Measurements from ENCODE around the gene DLGAP5.

Gene DLGAP5

DNA sequence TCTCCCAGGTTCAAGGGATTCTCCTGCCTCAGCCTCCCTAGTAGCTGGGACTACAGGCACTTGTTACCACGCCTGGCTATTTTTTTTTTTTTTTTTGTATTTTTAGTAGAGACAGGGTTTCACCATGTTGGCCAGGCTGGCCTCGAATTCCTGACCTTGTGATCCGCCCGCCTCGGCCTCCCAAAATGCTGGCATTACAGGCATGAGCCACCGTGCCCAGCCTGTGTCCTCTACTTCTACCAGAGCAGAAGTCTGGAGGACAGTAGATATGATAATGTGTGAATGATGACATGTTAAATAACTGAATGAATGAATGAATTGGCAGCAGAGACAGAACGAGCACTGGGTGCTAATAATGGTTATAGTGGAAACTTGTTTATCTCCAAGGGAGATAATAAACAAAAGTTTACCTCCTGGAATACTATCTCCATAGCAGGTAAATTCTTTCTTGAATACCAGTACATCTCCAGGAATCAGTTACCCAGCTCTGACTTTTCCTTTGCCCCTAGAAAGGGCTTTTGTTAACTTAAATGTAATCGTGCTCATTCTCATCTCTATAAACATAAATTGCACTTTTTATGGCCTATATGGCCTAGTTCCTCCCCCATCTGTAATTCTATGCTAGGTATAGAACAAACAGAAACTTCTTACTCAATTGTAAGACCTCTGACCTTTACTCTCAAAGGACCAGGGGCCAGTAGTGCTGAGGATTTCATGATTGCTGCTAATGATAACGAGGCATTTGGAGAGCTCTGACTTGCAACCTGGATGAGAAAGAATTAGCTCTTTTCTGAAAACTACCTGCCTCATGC is 69.6 kb downstream of the DLGAP5 start:
- TF ChIP-seq, protein P1, sequence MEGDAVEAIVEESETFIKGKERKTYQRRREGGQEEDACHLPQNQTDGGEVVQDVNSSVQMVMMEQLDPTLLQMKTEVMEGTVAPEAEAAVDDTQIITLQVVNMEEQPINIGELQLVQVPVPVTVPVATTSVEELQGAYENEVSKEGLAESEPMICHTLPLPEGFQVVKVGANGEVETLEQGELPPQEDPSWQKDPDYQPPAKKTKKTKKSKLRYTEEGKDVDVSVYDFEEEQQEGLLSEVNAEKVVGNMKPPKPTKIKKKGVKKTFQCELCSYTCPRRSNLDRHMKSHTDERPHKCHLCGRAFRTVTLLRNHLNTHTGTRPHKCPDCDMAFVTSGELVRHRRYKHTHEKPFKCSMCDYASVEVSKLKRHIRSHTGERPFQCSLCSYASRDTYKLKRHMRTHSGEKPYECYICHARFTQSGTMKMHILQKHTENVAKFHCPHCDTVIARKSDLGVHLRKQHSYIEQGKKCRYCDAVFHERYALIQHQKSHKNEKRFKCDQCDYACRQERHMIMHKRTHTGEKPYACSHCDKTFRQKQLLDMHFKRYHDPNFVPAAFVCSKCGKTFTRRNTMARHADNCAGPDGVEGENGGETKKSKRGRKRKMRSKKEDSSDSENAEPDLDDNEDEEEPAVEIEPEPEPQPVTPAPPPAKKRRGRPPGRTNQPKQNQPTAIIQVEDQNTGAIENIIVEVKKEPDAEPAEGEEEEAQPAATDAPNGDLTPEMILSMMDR (IDR thresholded peaks at IDR 0.05; ENCODE audit: insufficient read depth, missing control alignments) = no peak
- DNase-seq (ENCODE audit: insufficient read length, low spot score) (no peak), FAIRE-seq (no peak)

DNA sequence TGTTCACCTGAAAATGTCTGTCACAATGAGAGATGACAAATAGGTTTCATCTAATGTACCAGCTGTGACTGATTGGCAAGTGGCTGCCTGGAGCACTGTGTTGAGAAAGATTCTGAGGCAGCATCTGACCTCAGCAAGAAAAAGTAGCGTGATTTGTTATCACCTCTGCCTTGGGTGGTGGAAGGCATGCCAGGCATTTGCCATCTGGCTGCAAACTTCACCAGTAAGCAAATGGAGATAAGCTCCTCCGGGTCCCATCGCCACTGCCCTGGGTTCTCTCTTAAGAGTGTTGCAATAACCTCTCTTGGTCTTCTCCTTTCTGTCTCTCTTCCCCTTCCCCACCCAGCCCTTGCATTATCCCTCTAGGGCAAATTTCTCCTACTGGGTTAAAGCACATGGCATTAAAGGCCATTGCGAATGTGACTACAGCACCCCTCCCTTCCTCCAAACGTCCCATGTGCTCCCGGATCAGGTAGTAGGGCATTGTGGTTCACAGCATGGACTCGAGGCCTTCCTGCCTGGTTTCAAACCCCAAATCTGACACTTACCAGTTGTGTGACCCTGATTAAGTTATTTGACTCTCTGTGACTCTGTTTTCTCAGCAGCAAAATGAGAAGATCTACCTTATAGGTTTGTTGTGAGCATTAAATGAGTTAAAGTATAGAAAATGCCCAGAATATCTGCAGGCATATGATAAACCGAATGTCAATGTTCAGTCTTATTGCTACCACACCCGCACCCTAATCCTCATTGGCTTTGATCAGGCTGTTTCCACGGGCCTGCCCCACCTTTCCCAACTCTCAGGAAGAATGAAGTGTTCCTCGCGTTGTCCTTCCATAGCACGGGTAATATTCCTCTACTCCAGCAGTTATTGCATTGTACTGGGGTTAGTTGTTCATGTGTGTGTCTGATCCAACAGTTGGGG is 70.6 kb downstream of the DLGAP5 start:
- TF ChIP-seq, protein P1 (IDR thresholded peaks at IDR 0.05; ENCODE audit: insufficient read depth, missing control alignments) = no peak
- no peak for DNase-seq (ENCODE audit: insufficient read length, low spot score)
- no peak for FAIRE-seq

DNA sequence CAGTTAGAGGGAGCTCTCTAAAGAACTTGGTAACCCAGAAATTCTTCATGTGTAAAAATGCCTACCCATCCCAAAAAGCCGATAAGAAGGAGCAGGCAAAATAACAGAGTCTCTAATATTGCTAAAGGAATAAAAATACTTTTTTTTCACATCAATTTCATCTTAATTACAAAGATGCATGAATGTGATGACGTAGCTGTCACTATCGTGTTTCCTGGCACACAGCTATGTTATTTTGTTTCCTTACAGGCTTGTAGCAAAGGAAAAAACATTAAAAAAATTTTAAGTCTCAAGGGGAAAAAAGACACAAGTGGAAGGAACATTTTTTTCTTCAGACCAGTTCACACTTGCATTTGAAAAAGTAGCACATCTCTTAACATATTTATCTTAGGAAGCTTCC is 72.6 kb downstream of the DLGAP5 start:
- no peak for DNase-seq (ENCODE audit: insufficient read length, low spot score)
- no peak for FAIRE-seq
- TF ChIP-seq, protein P1 (IDR thresholded peaks at IDR 0.05; ENCODE audit: insufficient read depth, missing control alignments) = no peak

DNA sequence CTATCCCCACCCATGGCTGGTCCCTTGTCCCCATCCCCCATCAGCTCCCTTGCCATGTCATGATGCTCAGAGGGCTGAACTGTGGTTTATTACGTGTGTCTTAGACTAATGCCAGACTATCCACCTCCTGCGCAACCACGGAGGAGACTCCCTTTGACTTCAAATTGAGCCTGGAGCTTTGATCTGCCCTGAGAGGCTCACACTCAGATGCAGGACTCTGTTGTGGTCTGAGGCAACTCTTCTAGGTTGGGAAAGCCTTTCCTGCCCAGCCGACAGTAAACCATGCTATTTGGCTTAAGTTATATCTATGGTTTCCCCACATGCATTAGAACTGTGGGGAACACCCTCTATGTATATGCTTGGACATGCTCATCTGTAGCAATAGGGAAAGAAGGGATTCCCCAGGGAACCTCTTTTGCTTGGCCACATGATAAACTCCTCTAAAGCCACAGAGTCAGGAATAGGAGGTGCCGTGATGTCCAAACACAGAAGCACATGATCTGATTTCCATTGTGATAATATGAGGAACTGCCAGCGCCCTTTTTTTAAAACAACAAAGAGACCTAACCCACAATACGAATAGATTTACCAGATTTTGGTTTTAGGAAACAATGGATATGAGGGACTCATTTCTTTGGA is 73.5 kb downstream of the DLGAP5 start:
- FAIRE-seq (no peak), DNase-seq (ENCODE audit: insufficient read length, low spot score) (no peak)
- TF ChIP-seq, protein P1 (IDR thresholded peaks at IDR 0.05; ENCODE audit: insufficient read depth, missing control alignments) = no peak

DNA sequence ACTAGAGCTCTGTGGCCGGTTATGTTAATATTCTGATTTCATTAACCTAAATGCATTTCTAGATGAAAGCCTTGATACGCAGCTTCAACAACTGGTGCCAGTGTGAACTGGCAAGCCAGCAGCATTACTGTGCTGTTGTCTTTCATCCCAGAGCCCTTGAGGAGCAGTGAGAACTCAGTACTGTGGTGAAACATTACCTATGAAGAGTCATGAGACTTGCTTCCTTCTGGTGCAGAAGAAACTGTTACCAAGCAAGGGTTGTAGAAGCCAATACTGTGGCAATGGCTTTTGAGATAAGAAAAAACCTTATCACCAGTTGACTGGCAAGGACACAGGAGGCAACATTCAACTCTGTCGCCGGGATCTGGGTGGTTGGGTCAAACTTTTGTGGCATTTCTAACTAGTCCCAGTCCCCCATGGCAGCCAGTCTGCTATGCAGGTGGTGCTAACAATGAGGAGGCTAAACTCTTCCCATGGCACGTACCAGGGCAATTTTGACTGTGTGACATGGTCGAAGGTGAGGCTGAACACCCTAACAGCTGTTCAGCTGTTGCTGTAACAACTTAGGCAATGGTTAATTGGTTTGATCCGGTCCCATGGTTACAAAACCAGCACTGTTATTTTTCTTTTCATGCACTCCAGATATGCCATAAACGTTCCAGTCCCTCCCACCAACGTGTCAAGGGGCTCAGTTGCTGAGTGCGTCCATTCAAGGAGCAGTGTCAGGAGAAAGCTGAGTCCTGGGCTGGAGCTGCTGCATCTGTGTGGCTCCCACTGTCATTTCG is 74.9 kb downstream of the DLGAP5 start:
- FAIRE-seq (no peak), DNase-seq (ENCODE audit: insufficient read length, low spot score) (no peak)
- TF ChIP-seq, protein P1 (IDR thresholded peaks at IDR 0.05; ENCODE audit: insufficient read depth, missing control alignments) = no peak

DNA sequence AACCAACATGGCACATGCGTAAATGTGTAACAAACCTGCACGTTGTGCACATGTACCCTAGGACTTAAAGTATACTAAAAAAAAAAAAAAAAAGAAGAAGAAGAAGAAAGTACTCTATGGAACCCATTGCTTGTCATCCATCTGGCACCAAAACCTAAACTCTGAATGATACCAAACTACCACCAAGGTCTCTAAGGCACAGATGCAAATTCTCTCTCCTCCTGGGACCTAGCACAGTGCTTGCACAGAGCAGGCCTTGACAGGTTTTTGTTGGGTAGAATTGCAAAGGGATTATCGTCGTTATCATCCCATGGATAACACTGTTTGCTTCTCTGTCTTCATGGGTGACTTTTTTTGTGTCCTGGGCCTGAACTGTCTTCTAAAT is 75.5 kb downstream of the DLGAP5 start:
- DNase-seq (ENCODE audit: insufficient read length, low spot score) (no peak), FAIRE-seq (no peak)
- TF ChIP-seq, protein P1 (IDR thresholded peaks at IDR 0.05; ENCODE audit: insufficient read depth, missing control alignments) = no peak
